ENCODE data around the gene MSANTD1. TPM values are rescaled to one million over a fixed set of nuclear protein-coding genes. Genes with fewer than 3 reads are reported as not detected.

Gene MSANTD1
- total and polyA plus RNA-seq, 2 of the 8 experiments (the other 6 are each of a cell fraction or from before 2014, with no cell fraction given): 0.23 to 0.45 TPM

GRCh38 chr4:3227878-3228675 is 20.9 kb upstream of the MSANTD1 start (continued):
- TF ChIP-seq MAX (IDR thresholded peaks at IDR 0.05) (no peak), CHD7 (IDR thresholded peaks at IDR 0.05; ENCODE audit: insufficient replicate concordance, low read length) (no peak), HDAC2 (IDR thresholded peaks at IDR 0.05; ENCODE audit: borderline replicate concordance in 1 of 2, low read depth in 2 of 2, low read length in 2 of 2) (no peak), JUN (IDR thresholded peaks at IDR 0.05; ENCODE audit: low read depth, low read length) (no peak), POLR2A (IDR thresholded peaks at IDR 0.05; ENCODE audit: control extremely low read depth in 1 of 2, low read depth in 2 of 2, low read length in 2 of 2) (no peak), TAF7 (optimal IDR thresholded peaks at IDR 0.05; ENCODE audit: borderline replicate concordance, low read depth, low read length) (no peak), KDM4A (IDR thresholded peaks at IDR 0.05; ENCODE audit: low read depth, low read length, severe bottlenecking) (no peak), BRCA1 (IDR thresholded peaks at IDR 0.05; ENCODE audit: low read depth, low read length) (no peak), SUZ12 (IDR thresholded peaks at IDR 0.05; ENCODE audit: low read length) (no peak)

Measured in H1 (cell line).